PFSK-1 (cell line): ENCODE measurements around the gene C16orf82. TPM values are rescaled to one million over a fixed set of nuclear protein-coding genes. Genes with fewer than 3 reads are reported as not detected.

Experiments
- FOXP2 ChIP-seq: optimal IDR thresholded peaks from 2 replicates; pipeline ENCODE3; 2011; ENCODE audit warnings: borderline replicate concordance, control low read depth, inconsistent platforms; ENCODE audit not compliant: insufficient read depth; ENCODE audit errors: extremely low read length, extremely low read depth
- POLR2AphosphoS5 ChIP-seq: IDR thresholded peaks from 2 replicates; pipeline ENCODE4 v1.6.1; 2012; ENCODE audit warnings: low read depth, mild to moderate bottlenecking, control low read depth, low read length, moderate library complexity
- SIN3A ChIP-seq: IDR thresholded peaks from 2 replicates; pipeline ENCODE4 v1.6.1; 2012; ENCODE audit warnings: mild to moderate bottlenecking, low read length, moderate library complexity, borderline replicate concordance; ENCODE audit not compliant: insufficient read depth
- TAF1 ChIP-seq: IDR thresholded peaks from 2 replicates; pipeline ENCODE4 v1.6.1; 2012; ENCODE audit warnings: low read length, control low read depth, borderline replicate concordance; ENCODE audit not compliant: insufficient read depth
- polyA plus RNA-seq: library from polyadenylated mRNA; unstranded; fragments of >200 nt; gene quantifications from one replicate; pipeline ENCODE4 v1.2.1, GENCODE V29; 2012; ENCODE audit warnings: low read depth, missing spikeins; ENCODE audit not compliant: insufficient read length
- TF ChIP-seq, protein P1 (sequence below), 2 experiments: IDR thresholded peaks; 2 replicates each; pipeline versions ENCODE4 v1.6.1 to v1.8.0; 2011 to 2012; ENCODE audit warnings: low read depth in 2 of 2, low read length in 2 of 2, control low read depth in 1 of 2, inconsistent platforms in 1 of 2, mild to moderate bottlenecking in 1 of 2, moderate library complexity in 1 of 2; ENCODE audit not compliant: insufficient read depth in 1 of 2

Gene C16orf82
- not detected for polyA plus RNA-seq

DNA sequence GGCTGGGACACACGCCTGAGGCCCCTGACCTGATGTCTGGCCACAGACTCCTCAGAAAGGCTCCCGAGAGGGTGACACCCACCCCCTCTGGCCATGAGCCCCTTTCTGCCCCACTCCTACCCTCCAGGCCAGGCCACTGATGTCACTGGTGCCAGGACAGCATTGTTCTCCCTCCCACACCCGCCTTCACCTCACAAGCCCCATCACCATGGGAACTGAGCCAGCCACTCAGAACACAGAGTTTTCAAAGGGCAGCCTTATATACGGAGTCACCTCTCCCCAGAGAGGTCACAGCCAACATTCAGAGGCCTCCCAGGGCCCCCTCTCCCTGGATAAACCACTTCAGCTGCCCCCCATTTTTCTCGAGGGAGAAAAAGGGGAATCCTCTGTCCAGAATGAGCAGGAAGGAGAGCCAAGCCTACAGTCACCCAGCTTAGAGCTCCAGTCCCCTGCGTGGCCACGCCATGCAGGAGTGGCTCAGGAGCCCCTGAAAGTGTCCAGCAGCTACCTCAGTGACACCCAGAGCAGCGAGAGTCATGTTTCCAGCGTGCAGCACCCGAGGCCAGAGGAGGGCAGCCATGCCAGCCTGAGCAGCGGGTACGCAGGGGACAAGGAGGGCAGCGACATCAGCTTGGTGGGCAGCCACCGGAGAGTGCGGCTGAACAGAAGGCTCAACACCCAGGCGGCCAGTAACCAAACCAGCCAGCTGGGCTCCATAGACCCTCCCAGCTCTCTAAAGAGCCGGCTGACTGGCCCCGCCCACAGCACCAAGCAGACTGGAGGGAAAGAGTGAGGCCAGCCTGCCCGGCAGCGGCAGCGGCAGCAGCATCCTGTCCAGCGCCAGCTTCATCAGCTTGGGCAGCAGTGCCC is at the start of gene C16orf82:
Gene C16orf82, plus strand, starts transcription at position 260 of the 870 bp plus-strand sequence.
- no peak for TF ChIP-seq SIN3A
- TF ChIP-seq POLR2AphosphoS5 = no peak
- no peak for TF ChIP-seq FOXP2
- TF ChIP-seq, protein P1, sequence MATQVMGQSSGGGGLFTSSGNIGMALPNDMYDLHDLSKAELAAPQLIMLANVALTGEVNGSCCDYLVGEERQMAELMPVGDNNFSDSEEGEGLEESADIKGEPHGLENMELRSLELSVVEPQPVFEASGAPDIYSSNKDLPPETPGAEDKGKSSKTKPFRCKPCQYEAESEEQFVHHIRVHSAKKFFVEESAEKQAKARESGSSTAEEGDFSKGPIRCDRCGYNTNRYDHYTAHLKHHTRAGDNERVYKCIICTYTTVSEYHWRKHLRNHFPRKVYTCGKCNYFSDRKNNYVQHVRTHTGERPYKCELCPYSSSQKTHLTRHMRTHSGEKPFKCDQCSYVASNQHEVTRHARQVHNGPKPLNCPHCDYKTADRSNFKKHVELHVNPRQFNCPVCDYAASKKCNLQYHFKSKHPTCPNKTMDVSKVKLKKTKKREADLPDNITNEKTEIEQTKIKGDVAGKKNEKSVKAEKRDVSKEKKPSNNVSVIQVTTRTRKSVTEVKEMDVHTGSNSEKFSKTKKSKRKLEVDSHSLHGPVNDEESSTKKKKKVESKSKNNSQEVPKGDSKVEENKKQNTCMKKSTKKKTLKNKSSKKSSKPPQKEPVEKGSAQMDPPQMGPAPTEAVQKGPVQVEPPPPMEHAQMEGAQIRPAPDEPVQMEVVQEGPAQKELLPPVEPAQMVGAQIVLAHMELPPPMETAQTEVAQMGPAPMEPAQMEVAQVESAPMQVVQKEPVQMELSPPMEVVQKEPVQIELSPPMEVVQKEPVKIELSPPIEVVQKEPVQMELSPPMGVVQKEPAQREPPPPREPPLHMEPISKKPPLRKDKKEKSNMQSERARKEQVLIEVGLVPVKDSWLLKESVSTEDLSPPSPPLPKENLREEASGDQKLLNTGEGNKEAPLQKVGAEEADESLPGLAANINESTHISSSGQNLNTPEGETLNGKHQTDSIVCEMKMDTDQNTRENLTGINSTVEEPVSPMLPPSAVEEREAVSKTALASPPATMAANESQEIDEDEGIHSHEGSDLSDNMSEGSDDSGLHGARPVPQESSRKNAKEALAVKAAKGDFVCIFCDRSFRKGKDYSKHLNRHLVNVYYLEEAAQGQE (IDR thresholded peaks at IDR 0.05; ENCODE audit: insufficient read depth in 1 of 2, low read depth in 2 of 2, low read length in 2 of 2) = no peak
- TF ChIP-seq TAF1 = no peak

DNA sequence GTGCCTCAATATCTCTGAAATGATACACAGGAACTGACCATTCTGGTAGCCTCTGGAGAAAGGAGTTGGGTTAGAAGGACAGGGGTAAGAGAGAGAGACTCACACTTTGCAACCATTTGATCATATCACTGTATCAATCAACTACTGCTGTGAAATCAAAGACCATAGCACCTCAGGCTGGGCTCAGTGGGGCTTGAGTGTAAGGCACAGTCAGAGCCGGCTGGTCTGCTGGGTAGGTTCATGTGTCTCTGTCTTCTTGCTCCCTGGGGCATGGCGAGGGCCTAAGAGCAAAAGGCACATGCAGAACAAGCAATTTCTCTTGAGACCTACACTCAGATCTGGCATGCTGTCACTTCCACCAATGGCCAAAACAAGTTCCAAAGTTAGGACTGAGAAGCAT is 46.7 kb upstream of the C16orf82 start:
- TF ChIP-seq TAF1 (no peak), SIN3A (no peak), FOXP2 (no peak)

DNA sequence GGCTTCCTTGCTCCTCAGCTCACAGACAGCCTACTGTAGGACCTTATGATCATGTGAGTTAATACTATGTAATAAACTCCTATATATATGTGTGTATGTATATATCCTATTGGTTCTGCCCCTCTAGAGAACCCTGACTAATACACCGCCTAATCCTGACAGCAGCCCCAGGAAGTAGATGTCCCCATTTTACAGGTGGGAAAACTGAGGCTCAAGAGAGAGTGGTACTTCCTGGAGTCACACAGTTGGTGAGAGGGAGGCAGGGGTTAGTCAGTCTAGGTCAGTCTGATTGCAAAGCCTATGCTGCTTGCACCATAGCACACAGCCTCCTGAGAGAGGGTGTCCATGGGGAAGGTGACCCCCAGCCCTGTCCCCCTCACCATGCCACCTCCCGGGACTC is 42.7 kb upstream of the C16orf82 start:
- TF ChIP-seq POLR2AphosphoS5 (no peak), TAF1 (no peak), FOXP2 (no peak), SIN3A (no peak)
- TF ChIP-seq, protein P1 (IDR thresholded peaks at IDR 0.05; ENCODE audit: insufficient read depth in 1 of 2, low read depth in 2 of 2, low read length in 2 of 2) = no peak

DNA sequence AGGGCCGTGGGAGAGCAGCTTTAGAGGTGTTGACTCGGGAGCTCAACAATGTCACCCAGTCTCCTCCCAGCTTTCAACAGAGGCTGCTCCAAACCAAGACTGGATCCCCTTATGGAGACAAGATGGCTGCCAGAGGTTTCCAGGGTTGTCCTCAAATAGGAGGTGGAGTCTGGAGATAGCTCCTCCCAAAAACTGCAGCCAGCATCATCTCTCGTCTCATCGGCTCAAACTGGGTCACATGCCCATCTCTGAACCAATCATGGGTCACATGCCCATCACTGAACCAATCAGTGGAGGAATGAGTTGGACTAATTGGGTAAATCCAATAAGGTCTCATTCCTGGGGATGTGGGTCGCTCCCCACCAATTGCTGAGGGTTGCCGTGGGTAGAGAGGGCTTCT is 41.1 kb upstream of the C16orf82 start:
- TF ChIP-seq, protein P1 (IDR thresholded peaks at IDR 0.05; ENCODE audit: insufficient read depth in 1 of 2, low read depth in 2 of 2, low read length in 2 of 2) = no peak

DNA sequence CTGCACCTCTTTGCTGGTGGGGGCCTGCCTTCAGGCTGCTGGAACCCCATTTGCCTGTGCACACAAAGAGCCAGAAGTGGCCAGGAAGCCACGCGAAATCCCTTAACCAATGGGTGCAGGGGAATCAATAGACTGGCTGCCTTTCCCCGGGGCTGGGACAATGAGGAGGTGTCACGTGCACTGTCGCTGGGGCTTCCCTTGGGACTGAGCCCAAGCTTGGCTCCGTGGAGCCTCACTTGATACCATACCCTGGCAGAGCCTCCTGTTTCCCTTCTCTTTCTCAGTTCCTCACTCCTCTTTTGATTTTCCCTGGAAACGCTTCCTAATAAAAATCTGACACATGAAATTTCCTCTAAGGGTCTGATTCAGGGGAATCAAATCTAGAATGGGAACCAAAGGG is 38.8 kb upstream of the C16orf82 start:
- TF ChIP-seq FOXP2 (no peak), POLR2AphosphoS5 (no peak), TAF1 (no peak), SIN3A (no peak)
- TF ChIP-seq, protein P1 (IDR thresholded peaks at IDR 0.05; ENCODE audit: insufficient read depth in 1 of 2, low read depth in 2 of 2, low read length in 2 of 2) = no peak
